SK-N-SH (cell line): ENCODE data around the gene FKRP. TPM values are rescaled to one million over a fixed set of nuclear protein-coding genes. Genes with fewer than 3 reads are reported as not detected.

Experiments used
- CTCF ChIA-PET: fragments of 300-600, 350-600 bp; formaldehyde crosslinking; extraction: SDS; loops from one replicate; lab custom pipeline; 2021; lab: Yijun Ruan, JAX
- POLR2A ChIA-PET: fragments of 350-600 bp; sonication (Branson Sonifier 250); formaldehyde crosslinking; extraction: SDS; loops from one replicate; lab custom pipeline; 2020; ENCODE audit warnings: antibody characterized with exemption, inconsistent platforms; lab: Yijun Ruan, JAX
- DNase-seq: peaks from one replicate; pipeline ENCODE4 v3.0.0; 2012
- H2AFZ ChIP-seq: fragments of 200-600 bp; sonication (generic); 2 replicates; pipeline ENCODE4 v1.8.1; 2016; ENCODE audit warnings: antibody characterized with exemption, mild to moderate bottlenecking, low read depth
- H3F3A ChIP-seq: fragments of 200-600 bp; sonication (generic); replicated peaks from 2 replicates; pipeline ENCODE3; 2016; ENCODE audit warnings: antibody characterized with exemption, mild to moderate bottlenecking; ENCODE audit not compliant: insufficient read depth
- H3K27ac ChIP-seq, 2 experiments: fragments of 200-500 bp in 1 of 2; fragments of 200-600 bp in 1 of 2; sonication (Bioruptor generic) in 1 of 2; sonication (generic), shearing (Covaris generic) in 1 of 2; 2 replicates each; pipeline versions ENCODE4 v1.5.1 to v1.6.1; 2014 to 2016; ENCODE audit warnings: low read depth in 2 of 2, inconsistent platforms in 1 of 2, low read length in 1 of 2, mild to moderate bottlenecking in 1 of 2, mixed read lengths in 1 of 2
- H3K27me3 ChIP-seq: fragments of 200-600 bp; sonication (generic), shearing (Covaris generic); 2 replicates; pipeline ENCODE4 v1.6.1; 2016; ENCODE audit warnings: mixed run types; ENCODE audit not compliant: insufficient read depth
- H3K36me3 ChIP-seq, 2 experiments: fragments of 200-500 bp in 1 of 2; fragments of 200-600 bp in 1 of 2; sonication (Bioruptor generic) in 1 of 2; sonication (generic) in 1 of 2; replicated peaks in 1 of 2; 2 replicates each; pipeline versions ENCODE3 to v1.5.1; 2014 to 2016; ENCODE audit warnings: low read length in 1 of 2, mild to moderate bottlenecking in 1 of 2; ENCODE audit not compliant: insufficient read depth in 2 of 2, control insufficient read depth in 1 of 2
- H3K4me1 ChIP-seq, 2 experiments: fragments of 200-500 bp in 1 of 2; fragments of 200-600 bp in 1 of 2; sonication (Bioruptor generic) in 1 of 2; sonication (generic), shearing (Covaris generic) in 1 of 2; 2 replicates each; pipeline versions ENCODE4 v1.5.1 to v1.6.1; 2014 to 2016; ENCODE audit warnings: low read depth in 1 of 2, low read length in 1 of 2, mixed run types in 1 of 2; ENCODE audit not compliant: insufficient read depth in 2 of 2, control insufficient read depth in 1 of 2
- H3K4me2 ChIP-seq: fragments of 200-600 bp; sonication (generic), shearing (Covaris generic); 2 replicates; pipeline ENCODE4 v1.6.1; 2017; ENCODE audit warnings: mixed run types
- H3K4me3 ChIP-seq, 2 experiments: fragments of 200-500 bp in 1 of 2; fragments of 200-600 bp in 1 of 2; sonication (Bioruptor generic) in 1 of 2; sonication (generic), shearing (Covaris generic) in 1 of 2; 2 replicates each; pipeline versions ENCODE4 v1.5.1 to v1.8.1; 2014 to 2016; ENCODE audit warnings: low read depth in 2 of 2, inconsistent platforms in 1 of 2, low read length in 1 of 2, mild to moderate bottlenecking in 1 of 2, mixed read lengths in 1 of 2, moderate library complexity in 1 of 2
- H3K79me2 ChIP-seq: fragments of 200-600 bp; sonication (generic); 2 replicates; pipeline ENCODE4 v1.8.1; 2017; ENCODE audit warnings: mild to moderate bottlenecking; ENCODE audit not compliant: insufficient read depth
- H3K9ac ChIP-seq: fragments of 200-600 bp; sonication (generic); 2 replicates; pipeline ENCODE4 v1.6.1; 2017; ENCODE audit warnings: mixed run types
- H3K9me2 ChIP-seq: fragments of 200-600 bp; sonication (generic); 2 replicates; pipeline ENCODE4 v1.6.1; 2017; ENCODE audit warnings: mixed run types
- H3K9me3 ChIP-seq: fragments of 200-600 bp; sonication (generic); 2 replicates; pipeline ENCODE4 v1.6.1; 2017; ENCODE audit warnings: mixed run types, mild to moderate bottlenecking, moderate library complexity
- H4K20me1 ChIP-seq: fragments of 200-600 bp; sonication (generic); 2 replicates; pipeline ENCODE4 v1.6.1; 2017; ENCODE audit warnings: mild to moderate bottlenecking, mixed run types; ENCODE audit not compliant: insufficient read depth
- FOXJ3 ChIP-seq: sonication (generic); formaldehyde crosslinking; IDR thresholded peaks from 2 replicates; pipeline ENCODE4 v1.5.1; 2020; ENCODE audit warnings: mild to moderate bottlenecking, missing genetic modification reagents
- GABPA ChIP-seq: IDR thresholded peaks from 2 replicates; pipeline ENCODE4 v1.4.0; 2012; ENCODE audit warnings: low read depth, mild to moderate bottlenecking
- MEF2A ChIP-seq: IDR thresholded peaks from 2 replicates; pipeline ENCODE4 v1.4.0; 2012; ENCODE audit warnings: low read depth, borderline replicate concordance
- MXI1 ChIP-seq: IDR thresholded peaks from 2 replicates; pipeline ENCODE4 v1.6.1; 2012; ENCODE audit warnings: mild to moderate bottlenecking, low read depth, low read length, improper control_type of control experiment
- NRF1 ChIP-seq: IDR thresholded peaks from 2 replicates; pipeline ENCODE4 v1.6.1; 2012; ENCODE audit warnings: low read depth, mild to moderate bottlenecking, low read length
- POLR2AphosphoS5 ChIP-seq: IDR thresholded peaks from 2 replicates; pipeline ENCODE4 v1.6.1; 2012; ENCODE audit warnings: low read depth, low read length
- SIN3A ChIP-seq: IDR thresholded peaks from 2 replicates; pipeline ENCODE4 v1.6.1; 2012; ENCODE audit warnings: low read depth, mild to moderate bottlenecking, low read length, moderate library complexity, borderline replicate concordance
- SMC3 ChIP-seq: IDR thresholded peaks from 2 replicates; pipeline ENCODE4 v1.6.1; 2012; ENCODE audit warnings: low read depth, low read length, improper control_type of control experiment
- WGBS: methylation state at CpG from one replicate; pipeline ENCODE4 v1.1.6; 2017; ENCODE audit warnings: low lambda C conversion rate; 5-methylcytosine and 5-hydroxymethylcytosine counted together
- polyA plus RNA-seq, 3 experiments: library from polyadenylated mRNA; depleted of rRNA; stranded (reverse); fragments of >200 nt; gene quantifications; 2 replicates each; pipeline ENCODE4 v1.2.3, GENCODE V29; 2012
- TF ChIP-seq, protein P1 (sequence below): IDR thresholded peaks from 2 replicates; pipeline ENCODE4; 2012
- TF ChIP-seq, protein P2 (sequence below): IDR thresholded peaks from 2 replicates; pipeline ENCODE4 v1.4.0; 2012; ENCODE audit warnings: low read depth

Gene FKRP
- polyA plus RNA-seq, 1 of the 3 experiments (the other 2 are of a cell fraction) = 37.3 TPM

GRCh38 chr19:46745030-46745429 is 827 bp upstream of the FKRP start:
- H4K20me1 ChIP-seq = peaks cover 57% of the 10 kb centered on the region
- 13% methylated on average over 8 of the region's 8 CpGs for WGBS
- peak overlapping the region in 1 of 2 experiments; percentile 59; a peak in 1 of 4 replicates for H3K27ac ChIP-seq
- no peak for DNase-seq
- H3K36me3 ChIP-seq = peaks cover 0 to 9% of the 10 kb centered on the region in 2 experiments
- peak overlapping the region; percentile 97 for H3K9ac ChIP-seq
- H3K4me2 ChIP-seq = peak overlapping the region; percentile 98
- peaks cover 78% of the 10 kb centered on the region for H3K79me2 ChIP-seq
- peaks cover 9% of the 10 kb centered on the region for H3F3A ChIP-seq
- ChIA-PET POLR2A (interaction anchor here (0.6 to 1.1 kb wide), 3 partner anchors 29 to 105 kb away, joined by 3 read pairs; no protein-coding TSS in a partner anchor), CTCF (interaction anchor here (0.7 to 5.8 kb wide), 7 partner anchors 8 to 210 kb away, joined by 3 to 48 read pairs (median 3); no protein-coding TSS in a partner anchor)
- H3K4me3 ChIP-seq = peak overlapping the region; percentile 81 to 93
- TF ChIP-seq MEF2A = no peak
- H3K27me3 ChIP-seq = no peaks in the 10 kb centered on the region
- H2AFZ ChIP-seq = no peak overlapping the region
- no peaks in the 10 kb centered on the region for H3K9me3 ChIP-seq
- H3K9me2 ChIP-seq = no peaks in the 10 kb centered on the region
- H3K4me1 ChIP-seq = peaks cover 0 to 17% of the 10 kb centered on the region in 2 experiments; a peak in 1 of 4 replicates

DNA sequence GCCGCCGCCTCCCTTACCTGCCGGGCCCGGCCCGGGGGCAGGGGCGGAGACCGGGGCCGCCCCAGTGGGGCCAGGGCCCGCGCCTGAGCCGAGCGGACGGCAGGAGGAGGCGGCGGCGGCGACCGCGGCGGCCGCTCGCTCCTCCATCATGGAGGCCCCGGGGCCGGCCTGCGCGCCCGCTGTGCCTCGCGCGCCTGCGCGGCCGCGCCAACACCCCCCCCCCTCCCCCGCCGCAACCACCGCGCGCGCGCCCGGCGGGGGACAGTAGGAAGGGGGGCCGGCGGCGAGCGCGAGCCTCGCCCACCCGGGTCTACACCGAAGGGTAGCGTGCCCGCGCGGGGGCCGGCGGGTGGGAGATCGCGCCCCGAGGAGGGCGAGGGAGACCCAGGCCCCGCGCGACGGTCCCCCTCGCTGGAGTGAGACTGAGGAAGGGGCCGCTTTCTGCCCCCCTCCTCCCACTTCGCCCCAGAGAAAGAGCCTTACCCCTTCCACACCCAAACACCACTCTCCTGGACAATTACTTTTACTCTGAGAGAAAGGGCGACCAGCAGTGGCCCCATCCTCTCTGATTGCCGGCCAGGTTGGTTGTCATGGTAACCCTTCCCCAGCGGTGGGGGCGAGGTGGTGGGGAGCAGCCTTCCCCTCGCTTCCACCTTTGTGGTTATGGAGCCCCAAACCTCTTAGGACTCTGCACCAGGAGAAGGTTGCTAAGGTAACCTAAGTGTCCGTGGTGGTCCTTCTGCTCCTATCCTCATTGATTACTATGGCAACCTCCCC is 612 bp downstream of the FKRP start, which contains the start of gene STRN4:
Gene STRN4 (minus strand): TSS at position 170 of the 777 bp plus-strand sequence. CDS start 20 bp downstream, at position 150.
- peak within 1 kb of the TSS; percentile 98 for H3K4me2 ChIP-seq
- peaks cover 10% of the 10 kb centered on the region for H3F3A ChIP-seq
- TF ChIP-seq, protein P1, sequence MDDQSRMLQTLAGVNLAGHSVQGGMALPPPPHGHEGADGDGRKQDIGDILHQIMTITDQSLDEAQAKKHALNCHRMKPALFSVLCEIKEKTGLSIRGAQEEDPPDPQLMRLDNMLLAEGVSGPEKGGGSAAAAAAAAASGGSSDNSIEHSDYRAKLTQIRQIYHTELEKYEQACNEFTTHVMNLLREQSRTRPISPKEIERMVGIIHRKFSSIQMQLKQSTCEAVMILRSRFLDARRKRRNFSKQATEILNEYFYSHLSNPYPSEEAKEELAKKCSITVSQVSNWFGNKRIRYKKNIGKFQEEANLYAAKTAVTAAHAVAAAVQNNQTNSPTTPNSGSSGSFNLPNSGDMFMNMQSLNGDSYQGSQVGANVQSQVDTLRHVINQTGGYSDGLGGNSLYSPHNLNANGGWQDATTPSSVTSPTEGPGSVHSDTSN = no peak
- 0 out of 2 replicates have a peak, but pooled peaks have one; percentile 7 for TF ChIP-seq MXI1
- TF ChIP-seq, protein P2, sequence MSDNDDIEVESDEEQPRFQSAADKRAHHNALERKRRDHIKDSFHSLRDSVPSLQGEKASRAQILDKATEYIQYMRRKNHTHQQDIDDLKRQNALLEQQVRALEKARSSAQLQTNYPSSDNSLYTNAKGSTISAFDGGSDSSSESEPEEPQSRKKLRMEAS = no peak
- no peak for TF ChIP-seq FOXJ3
- no peak for TF ChIP-seq GABPA
- TF ChIP-seq POLR2AphosphoS5 = no peak
- no peak for TF ChIP-seq SIN3A
- no peak for TF ChIP-seq SMC3
- TF ChIP-seq NRF1 = peak; percentile 71
- H3K4me3 ChIP-seq = peak within 1 kb of the TSS; percentile 81 to 93
- H4K20me1 ChIP-seq = peaks cover 42% of the 10 kb centered on the region
- H3K9me3 ChIP-seq = no peaks in the 10 kb centered on the region
- peaks cover 63% of the 10 kb centered on the region for H3K79me2 ChIP-seq
- no peaks in the 10 kb centered on the region for H3K9me2 ChIP-seq
- ChIA-PET POLR2A (interaction anchor here (0.7 kb wide), 1 partner anchor 39 kb away, joined by 3 read pairs; no protein-coding TSS in a partner anchor), CTCF (interaction anchor here (0.8 to 3.3 kb wide), 3 partner anchors 85 to 218 kb away, joined by 4 to 12 read pairs (median 4); partner anchors contain the start of gene DACT3)
- peak within 1 kb of the TSS; percentile 97 for H3K9ac ChIP-seq
- no peaks in the 10 kb centered on the region for H3K27me3 ChIP-seq
- DNase-seq = peak; percentile 99
- peaks cover 0 to 17% of the 10 kb centered on the region in 2 experiments; a peak in 1 of 4 replicates for H3K4me1 ChIP-seq
- H3K36me3 ChIP-seq = peaks cover 0 to 6% of the 10 kb centered on the region in 2 experiments
- WGBS = 3% methylated on average over 8 of the region's 74 CpGs
- peak within 1 kb of the TSS; percentile 64 to 89 for H3K27ac ChIP-seq
- peak within 1 kb of the TSS; percentile 87; the same call in 1 of the 2 replicates for H2AFZ ChIP-seq
